H1 (cell line): Measurements from ENCODE around the gene PTRH1. TPM values are rescaled to one million over a fixed set of nuclear protein-coding genes. Genes with fewer than 3 reads are reported as not detected.

Experiments
- EGR1 ChIP-seq: IDR thresholded peaks from 2 replicates; pipeline ENCODE4 v1.6.1; 2011; ENCODE audit warnings: low read depth, low read length, borderline replicate concordance
- EZH2 ChIP-seq: fragments of 200-600 bp; sonication (generic); IDR thresholded peaks from 2 replicates; pipeline ENCODE4 v1.7.1; 2012; ENCODE audit warnings: low read depth, mild to moderate bottlenecking, moderate library complexity, low read length, inconsistent platforms; ENCODE audit not compliant: severe bottlenecking
- JUND ChIP-seq: IDR thresholded peaks from 2 replicates; pipeline ENCODE4 v1.6.1; 2011; ENCODE audit warnings: mild to moderate bottlenecking, improper control_type of control experiment, low read length
- polyA plus RNA-seq, 7 experiments: library from polyadenylated mRNA; depleted of rRNA in 3 of 7; stranded (reverse) in 5 of 7; unstranded in 2 of 7; fragments of >200 nt in 5 of 7; fragments of 200-250 nt in 2 of 7; gene quantifications; 1 replicate in 5 of 7; 2 replicates in 1 of 7; 4 replicates in 1 of 7; pipeline versions ENCODE4 v1.2.1 to v1.2.3, GENCODE V29; 2011 to 2013; ENCODE audit warnings: missing spikeins in 2 of 7, mixed read lengths in 2 of 7
- total RNA-seq: library from RNA; stranded (reverse); fragmentation: NEBNext Ultra II Directional; extraction: Animal tissue kit (Norgen Biotek cat#: 25700); gene quantifications from 2 replicates; pipeline ENCODE4 v1.2.1, GENCODE V29; 2021

Gene PTRH1
- total and polyA plus RNA-seq, 2 of the 8 experiments (the other 6 are each of a cell fraction or from before 2014, with no cell fraction given) = 11.1 to 19.8 TPM

- no peak for TF ChIP-seq JUND
- no peak for TF ChIP-seq EGR1
- no peak for TF ChIP-seq EZH2
Observed at GRCh38 chr9:127698386-127698785, 17.1 kb downstream of the PTRH1 start (continued).
